Endodermal cell (in vitro differentiated cells): ENCODE measurements around the gene C9orf40. TPM values are rescaled to one million over a fixed set of nuclear protein-coding genes. Genes with fewer than 3 reads are reported as not detected.

ENCODE experiments used
- DNase-seq: peaks from one replicate; pipeline ENCODE4 v3.0.0-alpha.2; 2017
- H3K27ac ChIP-seq: 2 replicates; pipeline ENCODE4 v1.5.1; 2013; ENCODE audit warnings: mild to moderate bottlenecking, low read depth, low read length, moderate library complexity
- H3K27me3 ChIP-seq: 2 replicates; pipeline ENCODE4 v1.6.1; 2013; ENCODE audit warnings: mild to moderate bottlenecking, low read length, moderate library complexity; ENCODE audit not compliant: insufficient read depth, control insufficient read depth, poor library complexity, severe bottlenecking
- H3K36me3 ChIP-seq: 2 replicates; pipeline ENCODE4 v1.7.0; 2013; ENCODE audit warnings: mild to moderate bottlenecking, low read length, moderate library complexity; ENCODE audit not compliant: control insufficient read depth, insufficient read depth
- H3K4me1 ChIP-seq: one replicate; pipeline ENCODE4 v1.7.0; 2013; ENCODE audit warnings: low read length; ENCODE audit not compliant: control insufficient read depth, insufficient read depth
- H3K4me3 ChIP-seq: 2 replicates; pipeline ENCODE4 v1.5.1; 2013; ENCODE audit warnings: mild to moderate bottlenecking, low read length, moderate library complexity
- H3K9ac ChIP-seq: 2 replicates; pipeline ENCODE4 v1.6.1; 2013; ENCODE audit warnings: mild to moderate bottlenecking, low read length, moderate library complexity; ENCODE audit not compliant: poor library complexity, severe bottlenecking; ENCODE audit errors: extremely low read depth
- H3K9me3 ChIP-seq: 2 replicates; pipeline ENCODE4 v1.6.1; 2013; ENCODE audit warnings: mild to moderate bottlenecking, low read length, moderate library complexity; ENCODE audit not compliant: control insufficient read depth
- H3K27ac Mint-ChIP-seq: 2 replicates; pipeline ENCODE4 v1.8.0; 2020; ENCODE audit warnings: mixed read lengths
- H3K27me3 Mint-ChIP-seq: 2 replicates; pipeline ENCODE4 v1.8.0; 2021; ENCODE audit warnings: mild to moderate bottlenecking, mixed read lengths; ENCODE audit not compliant: insufficient read depth
- H3K36me3 Mint-ChIP-seq: 2 replicates; pipeline ENCODE4 v1.8.0; 2020; ENCODE audit warnings: low read depth, mixed read lengths
- H3K4me1 Mint-ChIP-seq: 2 replicates; pipeline ENCODE4 v1.8.0; 2020; ENCODE audit warnings: mixed read lengths
- H3K4me3 Mint-ChIP-seq: 2 replicates; pipeline ENCODE4 v1.8.0; 2020; ENCODE audit warnings: mild to moderate bottlenecking, moderate library complexity, mixed read lengths
- H3K9me3 Mint-ChIP-seq: 2 replicates; pipeline ENCODE4 v1.8.0; 2020; ENCODE audit warnings: mild to moderate bottlenecking, mixed read lengths
- WGBS, 2 experiments: methylation state at CpG; one replicate each; pipeline versions ENCODE4 v1.1.5 to v1.1.7; 2013; ENCODE audit warnings: missing lambda C conversion rate in 2 of 2, mixed read lengths in 1 of 2; ENCODE audit not compliant: insufficient coverage in 1 of 2, insufficient read length in 1 of 2; 5-methylcytosine and 5-hydroxymethylcytosine counted together
- total RNA-seq, 2 donors: library from RNA; stranded (reverse); fragmentation: NEBNext Ultra II Directional in 1 of 2; extraction: Animal tissue kit (Norgen Biotek cat#: 25700) in 1 of 2; gene quantifications; 2 replicates in 1 of 2; 3 replicates in 1 of 2; pipeline ENCODE4 v1.2.1, GENCODE V29; 2021
- TF ChIP-seq, protein P1 (sequence below): fragments of 200-600 bp; sonication (generic); conservative IDR thresholded peaks from 2 replicates; pipeline ENCODE4 v1.5.0; 2021; ENCODE audit warnings: antibody characterized with exemption, mild to moderate bottlenecking

The C9orf40 gene
- total RNA-seq, 2 donors from 2014 or later, result 17.6 to 25.2 TPM

DNA sequence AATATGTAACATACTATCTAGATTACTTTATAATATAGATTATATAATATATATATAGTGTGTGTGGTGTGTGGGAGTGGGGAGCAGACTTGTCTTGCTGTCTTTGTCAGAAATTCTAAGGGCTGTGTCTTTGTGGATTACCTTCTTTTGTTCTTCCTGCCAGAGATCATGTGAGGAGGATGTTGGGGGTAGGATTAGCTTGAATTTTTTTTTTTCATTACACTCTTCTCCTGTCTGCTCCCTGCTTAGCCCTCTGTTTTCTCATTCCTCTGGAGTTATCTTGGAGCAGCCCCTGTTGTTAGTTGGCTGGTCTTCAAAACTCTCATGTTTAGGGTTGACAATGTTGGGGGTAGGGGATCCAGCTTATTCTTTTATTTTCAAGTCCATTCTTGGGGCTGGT is 21.0 kb upstream of the C9orf40 start:
- Mint-ChIP-seq H3K36me3 (peaks cover 40% of the 10 kb centered on the region), H3K27ac (peak overlapping the region; percentile 64), H3K27me3 (peaks cover 3% of the 10 kb centered on the region), H3K4me1 (no peaks in the 10 kb centered on the region), H3K9me3 (peaks cover 38% of the 10 kb centered on the region), H3K4me3 (no peak overlapping the region)
- Histone ChIP-seq H3K36me3 (peaks cover 11% of the 10 kb centered on the region), H3K27ac (no peak overlapping the region), H3K4me3 (no peak overlapping the region), H3K4me1 (no peaks in the 10 kb centered on the region), H3K27me3 (no peaks in the 10 kb centered on the region), H3K9me3 (peaks cover 24% of the 10 kb centered on the region), H3K9ac (no peak overlapping the region)
- DNase-seq, result no peak
- TF ChIP-seq, protein P1, sequence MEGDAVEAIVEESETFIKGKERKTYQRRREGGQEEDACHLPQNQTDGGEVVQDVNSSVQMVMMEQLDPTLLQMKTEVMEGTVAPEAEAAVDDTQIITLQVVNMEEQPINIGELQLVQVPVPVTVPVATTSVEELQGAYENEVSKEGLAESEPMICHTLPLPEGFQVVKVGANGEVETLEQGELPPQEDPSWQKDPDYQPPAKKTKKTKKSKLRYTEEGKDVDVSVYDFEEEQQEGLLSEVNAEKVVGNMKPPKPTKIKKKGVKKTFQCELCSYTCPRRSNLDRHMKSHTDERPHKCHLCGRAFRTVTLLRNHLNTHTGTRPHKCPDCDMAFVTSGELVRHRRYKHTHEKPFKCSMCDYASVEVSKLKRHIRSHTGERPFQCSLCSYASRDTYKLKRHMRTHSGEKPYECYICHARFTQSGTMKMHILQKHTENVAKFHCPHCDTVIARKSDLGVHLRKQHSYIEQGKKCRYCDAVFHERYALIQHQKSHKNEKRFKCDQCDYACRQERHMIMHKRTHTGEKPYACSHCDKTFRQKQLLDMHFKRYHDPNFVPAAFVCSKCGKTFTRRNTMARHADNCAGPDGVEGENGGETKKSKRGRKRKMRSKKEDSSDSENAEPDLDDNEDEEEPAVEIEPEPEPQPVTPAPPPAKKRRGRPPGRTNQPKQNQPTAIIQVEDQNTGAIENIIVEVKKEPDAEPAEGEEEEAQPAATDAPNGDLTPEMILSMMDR, result no peak

DNA sequence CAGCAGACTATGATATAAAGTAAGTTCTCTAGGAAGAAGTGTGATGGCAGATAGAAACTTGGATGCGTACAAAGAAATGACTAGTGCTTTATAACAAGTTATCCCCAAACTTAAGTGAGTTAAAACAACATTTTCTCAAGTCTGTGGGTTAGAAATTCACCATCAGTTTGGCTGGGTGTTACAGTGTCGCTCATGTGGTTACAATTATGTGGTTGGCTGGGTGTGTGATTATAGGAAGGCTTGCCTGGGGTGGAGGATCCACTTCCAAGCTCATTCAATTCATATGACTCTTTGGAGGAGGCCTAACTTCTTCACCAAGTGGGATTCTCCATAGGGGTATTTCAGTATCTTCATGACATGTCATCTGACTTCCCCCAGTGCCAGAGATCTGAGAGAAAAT is 10.3 kb upstream of the C9orf40 start:
- no peaks in the 10 kb centered on the region for H3K4me1 Mint-ChIP-seq
- peaks cover 22% of the 10 kb centered on the region for H3K36me3 Mint-ChIP-seq
- peaks cover 23% of the 10 kb centered on the region for H3K9me3 Mint-ChIP-seq
- Histone ChIP-seq H3K9ac (no peak overlapping the region), H3K27me3 (no peaks in the 10 kb centered on the region), H3K4me3 (no peak overlapping the region), H3K36me3 (no peaks in the 10 kb centered on the region), H3K9me3 (peaks cover 23% of the 10 kb centered on the region), H3K27ac (no peak overlapping the region), H3K4me1 (no peaks in the 10 kb centered on the region)
- no peaks in the 10 kb centered on the region for H3K27me3 Mint-ChIP-seq
- WGBS, 2 experiments, result 100% methylated on average over 1 to 2 of the region's 2 CpGs
- DNase-seq, result no peak
- H3K4me3 Mint-ChIP-seq, result no peak overlapping the region
- TF ChIP-seq, protein P1, result no peak
- H3K27ac Mint-ChIP-seq, result no peak overlapping the region

DNA sequence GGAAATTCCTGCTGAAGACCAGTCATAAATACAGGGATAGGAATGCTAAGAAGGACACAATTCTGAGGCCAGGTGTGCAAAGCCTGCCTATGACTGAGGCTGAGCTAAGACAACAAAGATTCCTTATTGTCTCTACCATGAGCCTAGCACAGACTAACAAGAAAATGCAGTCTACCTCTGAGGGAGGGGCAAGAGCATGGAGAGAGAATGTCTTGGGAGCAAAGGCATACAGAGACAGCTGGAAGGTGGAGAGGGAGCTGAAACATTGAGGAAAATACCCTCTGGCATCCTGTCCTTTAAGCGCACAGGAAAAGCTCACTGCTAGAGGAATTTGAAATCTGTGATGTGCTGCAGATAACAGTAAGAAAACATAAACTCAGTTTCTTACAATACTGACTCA is 8.8 kb upstream of the C9orf40 start:
- Mint-ChIP-seq H3K4me1 (no peaks in the 10 kb centered on the region), H3K36me3 (peaks cover 22% of the 10 kb centered on the region), H3K4me3 (no peak overlapping the region), H3K27me3 (no peaks in the 10 kb centered on the region), H3K27ac (no peak overlapping the region), H3K9me3 (peaks cover 23% of the 10 kb centered on the region)
- Histone ChIP-seq H3K27ac (no peak overlapping the region), H3K4me1 (no peaks in the 10 kb centered on the region), H3K36me3 (no peaks in the 10 kb centered on the region), H3K27me3 (no peaks in the 10 kb centered on the region), H3K4me3 (peak overlapping the region; percentile 39), H3K9ac (no peak overlapping the region), H3K9me3 (peaks cover 23% of the 10 kb centered on the region)
- DNase-seq, result no peak
- WGBS, 2 experiments, result 94% methylated on average over 1 of the region's 1 CpG; no CpG with 5 or more reads in 1 of the 2 experiments
- TF ChIP-seq, protein P1, result no peak
